Activated CD4-positive, alpha-beta T cell treated with anti-CD3 and anti-CD28 coated beads for 48 hours (primary cell): Measurements from ENCODE around the gene RET.
"Not testable (repeated sequence)": the region's sequence is repeated elsewhere in the genome, so short reads cannot be mapped to it uniquely, and the experiment has no call there.

ENCODE experiments used
- DNase-seq: peaks from one replicate; pipeline ENCODE4 v3.0.0-alpha.2; 2020

The RET gene

GRCh38 chr10:43079856-43080255 is 3.0 kb downstream of the RET start:
- DNase-seq = no peak

GRCh38 chr10:43082087-43082486 is 5.2 kb downstream of the RET start:
- DNase-seq = no peak

- DNase-seq = no peak
Observed at GRCh38 chr10:43082746-43083145, 5.9 kb downstream of the RET start.

- DNase-seq = no peak
Observed at GRCh38 chr10:43083764-43084163, 6.9 kb downstream of the RET start.

GRCh38 chr10:43084812-43085211 is 7.9 kb downstream of the RET start:
- no peak for DNase-seq

- no peak for DNase-seq
Observed at GRCh38 chr10:43086321-43086942, 9.6 kb downstream of the RET start.

GRCh38 chr10:43089519-43089918 is 12.7 kb downstream of the RET start:
- no peak for DNase-seq

- no peak for DNase-seq
Observed at GRCh38 chr10:43090188-43090587, 13.3 kb downstream of the RET start.

- no peak for DNase-seq
Observed at GRCh38 chr10:43090664-43091063, 13.8 kb downstream of the RET start.

GRCh38 chr10:43091846-43092245 is 15.0 kb downstream of the RET start:
- no peak for DNase-seq

GRCh38 chr10:43093423-43094076 is 16.7 kb downstream of the RET start:
- no peak for DNase-seq

GRCh38 chr10:43094085-43094484 is 17.2 kb downstream of the RET start:
- no peak for DNase-seq

GRCh38 chr10:43099339-43099738 is 22.5 kb downstream of the RET start:
- not testable (repeated sequence) for DNase-seq

- DNase-seq = no peak
Observed at GRCh38 chr10:43099928-43100327, 23.1 kb downstream of the RET start.

- no peak for DNase-seq
Observed at GRCh38 chr10:43100366-43100765, 23.5 kb downstream of the RET start.

GRCh38 chr10:43102063-43102828 is 25.4 kb downstream of the RET start:
- no peak for DNase-seq

- DNase-seq = peak; percentile 85
Observed at GRCh38 chr10:43105102-43105955, 28.5 kb downstream of the RET start.

- DNase-seq = no peak
Observed at GRCh38 chr10:43105956-43106229, 29.0 kb downstream of the RET start.

GRCh38 chr10:43106256-43107091 is 29.6 kb downstream of the RET start:
- DNase-seq = no peak

GRCh38 chr10:43108951-43109350 is 32.1 kb downstream of the RET start:
- no peak for DNase-seq

GRCh38 chr10:43109671-43110249 is 32.9 kb downstream of the RET start:
- DNase-seq = no peak
